K562 (cell line): ENCODE measurements around the gene LY6G6D. TPM values are rescaled to one million over a fixed set of nuclear protein-coding genes. Genes with fewer than 3 reads are reported as not detected.

Experiments used
- CREB3 ChIP-seq: fragments of 450-650 bp; conservative IDR thresholded peaks from 2 replicates; pipeline ENCODE4 v1.6.1; 2016; ENCODE audit warnings: missing genetic modification characterization, low read depth, mild to moderate bottlenecking, missing compliant biosample characterization, moderate library complexity
- CREB5 ChIP-seq: fragments of 250-450 bp; sonication (Bioruptor Pico); IDR thresholded peaks from 2 replicates; pipeline ENCODE4 v1.5.0; 2020; ENCODE audit warnings: mild to moderate bottlenecking
- JUND ChIP-seq, 2 experiments: IDR thresholded peaks; 2 replicates in 1 of 2; 3 replicates in 1 of 2; pipeline ENCODE4 v1.6.1; 2011; ENCODE audit warnings: borderline replicate concordance in 2 of 2, low read depth in 2 of 2, low read length in 2 of 2, improper control_type of control experiment in 1 of 2, missing biosample characterization in 1 of 2, missing genetic modification characterization in 1 of 2, missing genetic modification reagents in 1 of 2
- KAT2B ChIP-seq: IDR thresholded peaks from one replicate; pipeline ENCODE4 v1.6.1; 2012; ENCODE audit warnings: low read depth, mild to moderate bottlenecking, control low read depth, inconsistent platforms, low read length, moderate library complexity
- KLF10 ChIP-seq: fragments of 250-450 bp; sonication (Bioruptor Pico); IDR thresholded peaks from 2 replicates; pipeline ENCODE4 v1.6.1; 2021; ENCODE audit warnings: matching md5 sums
- KLF13 ChIP-seq: fragments of 450-650 bp; IDR thresholded peaks from 2 replicates; pipeline ENCODE4 v1.6.1; 2016; ENCODE audit warnings: missing genetic modification characterization, low read depth, mild to moderate bottlenecking, missing compliant biosample characterization, moderate library complexity, borderline replicate concordance
- MAX ChIP-seq: sonication (generic); formaldehyde crosslinking; IDR thresholded peaks from 2 replicates; pipeline ENCODE4 v1.9.0; 2022; ENCODE audit warnings: mild to moderate bottlenecking, missing genetic modification reagents
- NR2F6 ChIP-seq: fragments of 450-650 bp; formaldehyde crosslinking; IDR thresholded peaks from 2 replicates; pipeline ENCODE4 v1.4.0; 2020; ENCODE audit warnings: mild to moderate bottlenecking
- PHB2 ChIP-seq: fragments of 450-650 bp; IDR thresholded peaks from 2 replicates; pipeline ENCODE4 v1.6.1; 2017; ENCODE audit warnings: low read depth
- RB1 ChIP-seq: fragments of 450-650 bp; IDR thresholded peaks from 2 replicates; pipeline ENCODE4 v1.6.1; 2017; ENCODE audit warnings: low read depth, mild to moderate bottlenecking
- SMAD2 ChIP-seq: fragments of 150-350 bp; IDR thresholded peaks from 2 replicates; pipeline ENCODE4 v1.6.1; 2014; ENCODE audit warnings: low read depth, mild to moderate bottlenecking, low read length
- TBP ChIP-seq: optimal IDR thresholded peaks from 2 replicates; pipeline ENCODE3; 2011; ENCODE audit warnings: low read depth, low read length, improper control_type of control experiment
- XRCC3 ChIP-seq: fragments of 450-650 bp; IDR thresholded peaks from 2 replicates; pipeline ENCODE4 v1.6.1; 2017; ENCODE audit warnings: mild to moderate bottlenecking, moderate library complexity
- ZNF143 ChIP-seq: sonication (generic); formaldehyde crosslinking; IDR thresholded peaks from 2 replicates; pipeline ENCODE4 v1.9.0; 2022; ENCODE audit warnings: mild to moderate bottlenecking, missing genetic modification reagents
- polyA plus RNA-seq, 8 experiments: library from polyadenylated mRNA; depleted of rRNA in 4 of 8; stranded (reverse) in 5 of 8; unstranded in 3 of 8; fragments of >200 nt; fragmentation: Nextera tagmentation in 2 of 8; fragmentation: Illumina TruSeq in 1 of 8; extraction: Ambion mirVana in 2 of 8; extraction: Trizol in 1 of 8; gene quantifications; 2 replicates each; pipeline versions ENCODE4 v1.2.1 to v1.2.3, GENCODE V29; 2011 to 2014; ENCODE audit warnings: inconsistent platforms in 1 of 8, missing spikeins in 1 of 8
- total RNA-seq, 7 experiments: library from RNA; depleted of rRNA in 6 of 7; stranded (reverse); fragments of >200 nt in 6 of 7; fragmentation: Illumina TruSeq in 2 of 7; extraction: Trizol in 2 of 7; gene quantifications; 2 replicates each; pipeline versions ENCODE4 v1.2.1 to v1.2.3, GENCODE V29; 2011 to 2021; ENCODE audit warnings: low replicate concordance in 1 of 7
- TF ChIP-seq, protein P1 (sequence below): sonication (generic); formaldehyde crosslinking; IDR thresholded peaks from 2 replicates; pipeline ENCODE4 v1.8.1; 2023; ENCODE audit warnings: mild to moderate bottlenecking, missing genetic modification reagents
- TF ChIP-seq, protein P2 (sequence below): fragments of 250-450 bp; sonication (Bioruptor Pico); IDR thresholded peaks from 2 replicates; pipeline ENCODE4 v1.4.0; 2020

Gene LY6G6D
- total and polyA plus RNA-seq, 9 of the 15 experiments (the other 6 are each of a cell fraction or from before 2014, with no cell fraction given): 0.30 to 0.38 TPM; not detected in 7

- TF ChIP-seq CREB5 (CRISPR knock-in tag) (no peak), PHB2 (no peak), KAT2B (no peak), MAX (peak; percentile 51; the same call in 1 of the 2 replicates), KLF10 (no peak), NR2F6 (CRISPR knock-in tag) (no peak), JUND (IDR thresholded peaks at IDR 0.05; ENCODE audit: borderline replicate concordance, low read depth, low read length) (peak; percentile 71), JUND (tag; IDR thresholded peaks at IDR 0.05; ENCODE audit: borderline replicate concordance, low read depth, low read length) (no peak; the same call in 2 of the 3 replicates), SMAD2 (no peak), RB1 (peak; percentile 84; the same call in 1 of the 2 replicates), CREB3 (tag) (no peak), TBP (peak; percentile 32), XRCC3 (no peak), ZNF143 (CRISPR knock-in tag) (0 out of 2 replicates have a peak, but pooled peaks have one; percentile 12), KLF13 (no peak)
- TF ChIP-seq, protein P1, sequence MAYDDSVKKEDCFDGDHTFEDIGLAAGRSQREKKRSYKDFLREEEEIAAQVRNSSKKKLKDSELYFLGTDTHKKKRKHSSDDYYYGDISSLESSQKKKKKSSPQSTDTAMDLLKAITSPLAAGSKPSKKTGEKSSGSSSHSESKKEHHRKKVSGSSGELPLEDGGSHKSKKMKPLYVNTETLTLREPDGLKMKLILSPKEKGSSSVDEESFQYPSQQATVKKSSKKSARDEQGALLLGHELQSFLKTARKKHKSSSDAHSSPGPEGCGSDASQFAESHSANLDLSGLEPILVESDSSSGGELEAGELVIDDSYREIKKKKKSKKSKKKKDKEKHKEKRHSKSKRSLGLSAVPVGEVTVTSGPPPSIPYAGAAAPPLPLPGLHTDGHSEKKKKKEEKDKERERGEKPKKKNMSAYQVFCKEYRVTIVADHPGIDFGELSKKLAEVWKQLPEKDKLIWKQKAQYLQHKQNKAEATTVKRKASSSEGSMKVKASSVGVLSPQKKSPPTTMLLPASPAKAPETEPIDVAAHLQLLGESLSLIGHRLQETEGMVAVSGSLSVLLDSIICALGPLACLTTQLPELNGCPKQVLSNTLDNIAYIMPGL (CRISPR knock-in tag): no peak
- TF ChIP-seq, protein P2, sequence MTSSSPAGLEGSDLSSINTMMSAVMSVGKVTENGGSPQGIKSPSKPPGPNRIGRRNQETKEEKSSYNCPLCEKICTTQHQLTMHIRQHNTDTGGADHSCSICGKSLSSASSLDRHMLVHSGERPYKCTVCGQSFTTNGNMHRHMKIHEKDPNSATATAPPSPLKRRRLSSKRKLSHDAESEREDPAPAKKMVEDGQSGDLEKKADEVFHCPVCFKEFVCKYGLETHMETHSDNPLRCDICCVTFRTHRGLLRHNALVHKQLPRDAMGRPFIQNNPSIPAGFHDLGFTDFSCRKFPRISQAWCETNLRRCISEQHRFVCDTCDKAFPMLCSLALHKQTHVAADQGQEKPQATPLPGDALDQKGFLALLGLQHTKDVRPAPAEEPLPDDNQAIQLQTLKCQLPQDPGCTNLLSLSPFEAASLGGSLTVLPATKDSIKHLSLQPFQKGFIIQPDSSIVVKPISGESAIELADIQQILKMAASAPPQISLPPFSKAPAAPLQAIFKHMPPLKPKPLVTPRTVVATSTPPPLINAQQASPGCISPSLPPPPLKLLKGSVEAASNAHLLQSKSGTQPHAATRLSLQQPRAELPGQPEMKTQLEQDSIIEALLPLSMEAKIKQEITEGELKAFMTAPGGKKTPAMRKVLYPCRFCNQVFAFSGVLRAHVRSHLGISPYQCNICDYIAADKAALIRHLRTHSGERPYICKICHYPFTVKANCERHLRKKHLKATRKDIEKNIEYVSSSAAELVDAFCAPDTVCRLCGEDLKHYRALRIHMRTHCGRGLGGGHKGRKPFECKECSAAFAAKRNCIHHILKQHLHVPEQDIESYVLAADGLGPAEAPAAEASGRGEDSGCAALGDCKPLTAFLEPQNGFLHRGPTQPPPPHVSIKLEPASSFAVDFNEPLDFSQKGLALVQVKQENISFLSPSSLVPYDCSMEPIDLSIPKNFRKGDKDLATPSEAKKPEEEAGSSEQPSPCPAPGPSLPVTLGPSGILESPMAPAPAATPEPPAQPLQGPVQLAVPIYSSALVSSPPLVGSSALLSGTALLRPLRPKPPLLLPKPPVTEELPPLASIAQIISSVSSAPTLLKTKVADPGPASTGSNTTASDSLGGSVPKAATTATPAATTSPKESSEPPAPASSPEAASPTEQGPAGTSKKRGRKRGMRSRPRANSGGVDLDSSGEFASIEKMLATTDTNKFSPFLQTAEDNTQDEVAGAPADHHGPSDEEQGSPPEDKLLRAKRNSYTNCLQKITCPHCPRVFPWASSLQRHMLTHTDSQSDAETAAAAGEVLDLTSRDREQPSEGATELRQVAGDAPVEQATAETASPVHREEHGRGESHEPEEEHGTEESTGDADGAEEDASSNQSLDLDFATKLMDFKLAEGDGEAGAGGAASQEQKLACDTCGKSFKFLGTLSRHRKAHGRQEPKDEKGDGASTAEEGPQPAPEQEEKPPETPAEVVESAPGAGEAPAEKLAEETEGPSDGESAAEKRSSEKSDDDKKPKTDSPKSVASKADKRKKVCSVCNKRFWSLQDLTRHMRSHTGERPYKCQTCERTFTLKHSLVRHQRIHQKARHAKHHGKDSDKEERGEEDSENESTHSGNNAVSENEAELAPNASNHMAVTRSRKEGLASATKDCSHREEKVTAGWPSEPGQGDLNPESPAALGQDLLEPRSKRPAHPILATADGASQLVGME (CRISPR knock-in tag): peak; percentile 24; the same call in 1 of the 2 replicates
Observed at GRCh38 chr6:31680226-31681134, 34.7 kb upstream of the LY6G6D start, which contains the start of gene LY6G5C (continued).
